Suprapubic skin (tissue), 3 donors: Measurements from ENCODE around the gene COL23A1.

ENCODE experiments used
- CTCF ChIP-seq, 2 donors: fragments of 200-600 bp in 1 of 2; fragments of 450-650 bp in 1 of 2; sonication (generic) in 1 of 2; IDR thresholded peaks; one replicate each; pipeline ENCODE4 v1.5.1; 2016 to 2019; ENCODE audit warnings: antibody characterized with exemption in 2 of 2, mild to moderate bottlenecking in 1 of 2, moderate library complexity in 1 of 2
- EP300 ChIP-seq: sonication (generic); formaldehyde crosslinking; IDR thresholded peaks from one replicate; pipeline ENCODE4 v1.6.1; 2017; ENCODE audit warnings: antibody characterized with exemption
- POLR2A ChIP-seq, 2 donors: fragments of 450-650 bp; IDR thresholded peaks; one replicate each; pipeline ENCODE4 v1.6.1; 2017; ENCODE audit warnings: antibody characterized with exemption in 2 of 2, mild to moderate bottlenecking in 2 of 2, moderate library complexity in 2 of 2

- TF ChIP-seq CTCF (IDR thresholded peaks at IDR 0.05): no peak
- no peak for TF ChIP-seq POLR2A (IDR thresholded peaks at IDR 0.05)
- TF ChIP-seq EP300: no peak
These were observed 63.3 kb downstream of the COL23A1 start for GRCh38 chr5:178526773-178527457.
